HG03378 (cell line): ENCODE results near the gene ANO2.
"Not testable (repeated sequence)": the region's sequence is repeated elsewhere in the genome, so short reads cannot be mapped to it uniquely, and the experiment has no call there.

Source experiments
- ATAC-seq: cut with Tn5 transposase; IDR thresholded peaks from one replicate; pipeline ENCODE4 v1.9.1; 2021; ENCODE audit warnings: mild to moderate bottlenecking, moderate library complexity; ENCODE audit not compliant: unreplicated experiment

The ANO2 gene

GRCh38 chr12:5562581-5562980 lies 382.5 kb downstream of the ANO2 start:
- ATAC-seq, result no peak

- no peak for ATAC-seq
Observed at GRCh38 chr12:5561846-5562245, 383.2 kb downstream of the ANO2 start.

- no peak for ATAC-seq
Observed at GRCh38 chr12:5561057-5561456, 384.0 kb downstream of the ANO2 start.

- no peak for ATAC-seq
Observed at GRCh38 chr12:5560265-5560664, 384.8 kb downstream of the ANO2 start.

GRCh38 chr12:5557906-5558305 lies 387.2 kb downstream of the ANO2 start:
- ATAC-seq, result no peak

GRCh38 chr12:5556946-5557673 lies 387.9 kb downstream of the ANO2 start:
- no peak for ATAC-seq

- ATAC-seq, result no peak
Observed at GRCh38 chr12:5556033-5556614, 388.9 kb downstream of the ANO2 start.

- ATAC-seq, result no peak
Observed at GRCh38 chr12:5554711-5555110, 390.3 kb downstream of the ANO2 start.

GRCh38 chr12:5549011-5549410 lies 396.0 kb downstream of the ANO2 start:
- no peak for ATAC-seq

- ATAC-seq, result no peak
Observed at GRCh38 chr12:5548152-5548943, 396.7 kb downstream of the ANO2 start.

- no peak for ATAC-seq
Observed at GRCh38 chr12:5546616-5547015, 398.4 kb downstream of the ANO2 start.

- ATAC-seq, result no peak
Observed at GRCh38 chr12:5537771-5538170, 407.3 kb downstream of the ANO2 start.

GRCh38 chr12:5537026-5537615 lies 407.9 kb downstream of the ANO2 start:
- ATAC-seq, result not testable (repeated sequence)

- ATAC-seq, result no peak
Observed at GRCh38 chr12:5535541-5535940, 409.5 kb downstream of the ANO2 start.

- no peak for ATAC-seq
Observed at GRCh38 chr12:5534426-5535199, 410.4 kb downstream of the ANO2 start.

GRCh38 chr12:5533368-5533767 lies 411.7 kb downstream of the ANO2 start:
- no peak for ATAC-seq

GRCh38 chr12:5525783-5526367 lies 419.2 kb downstream of the ANO2 start:
- no peak for ATAC-seq

- ATAC-seq, result no peak
Observed at GRCh38 chr12:5524769-5525436, 420.2 kb downstream of the ANO2 start.

- ATAC-seq, result no peak
Observed at GRCh38 chr12:5524116-5524768, 420.8 kb downstream of the ANO2 start.
